ENCODE data around the gene C10orf90. TPM values are rescaled to one million over a fixed set of nuclear protein-coding genes. Genes with fewer than 3 reads are reported as not detected.

C10orf90 gene
- total and polyA plus RNA-seq, 4 donors: 0.05 to 0.25 TPM; not detected in 2

DNA sequence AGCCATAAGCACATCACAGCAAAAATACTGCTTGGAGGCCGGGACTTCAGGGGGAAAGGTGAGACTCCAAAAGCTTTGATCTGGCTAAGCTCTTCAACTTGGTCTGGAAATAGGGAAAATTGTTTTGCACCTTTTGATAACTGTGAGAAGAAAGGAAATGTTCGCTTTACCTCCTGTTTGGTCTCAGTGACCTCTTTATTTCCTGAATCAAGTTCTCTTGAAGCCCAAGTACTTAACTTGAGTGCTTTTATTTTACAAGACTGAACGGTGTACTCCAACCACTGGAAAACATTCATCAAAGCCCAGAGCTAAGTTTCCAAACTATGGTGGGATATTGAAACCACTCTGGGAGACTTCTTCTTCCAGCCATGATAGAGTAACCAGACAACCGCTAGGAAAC is 5.3 kb downstream of the C10orf90 start:
- 79% methylated on average over 4 of the region's 4 CpGs for WGBS
- H3K36me3 ChIP-seq (ENCODE audit: control insufficient read depth in 4 of 4, insufficient read depth in 3 of 4, low read depth in 1 of 4, low read length in 3 of 4): no peaks in the 10 kb centered on the region
- TF ChIP-seq, protein P1, sequence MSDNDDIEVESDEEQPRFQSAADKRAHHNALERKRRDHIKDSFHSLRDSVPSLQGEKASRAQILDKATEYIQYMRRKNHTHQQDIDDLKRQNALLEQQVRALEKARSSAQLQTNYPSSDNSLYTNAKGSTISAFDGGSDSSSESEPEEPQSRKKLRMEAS (IDR thresholded peaks at IDR 0.05): no peak
- TF ChIP-seq SP1 (IDR thresholded peaks at IDR 0.05): no peak
- no peak for TF ChIP-seq RAD21 (IDR thresholded peaks at IDR 0.05)
- TF ChIP-seq GABPA (IDR thresholded peaks at IDR 0.05 in 1 of 2, conservative IDR thresholded peaks at IDR 0.05 in 1 of 2): no peak
- TF ChIP-seq JUND (IDR thresholded peaks at IDR 0.05): no peak
- TF ChIP-seq, protein P2, sequence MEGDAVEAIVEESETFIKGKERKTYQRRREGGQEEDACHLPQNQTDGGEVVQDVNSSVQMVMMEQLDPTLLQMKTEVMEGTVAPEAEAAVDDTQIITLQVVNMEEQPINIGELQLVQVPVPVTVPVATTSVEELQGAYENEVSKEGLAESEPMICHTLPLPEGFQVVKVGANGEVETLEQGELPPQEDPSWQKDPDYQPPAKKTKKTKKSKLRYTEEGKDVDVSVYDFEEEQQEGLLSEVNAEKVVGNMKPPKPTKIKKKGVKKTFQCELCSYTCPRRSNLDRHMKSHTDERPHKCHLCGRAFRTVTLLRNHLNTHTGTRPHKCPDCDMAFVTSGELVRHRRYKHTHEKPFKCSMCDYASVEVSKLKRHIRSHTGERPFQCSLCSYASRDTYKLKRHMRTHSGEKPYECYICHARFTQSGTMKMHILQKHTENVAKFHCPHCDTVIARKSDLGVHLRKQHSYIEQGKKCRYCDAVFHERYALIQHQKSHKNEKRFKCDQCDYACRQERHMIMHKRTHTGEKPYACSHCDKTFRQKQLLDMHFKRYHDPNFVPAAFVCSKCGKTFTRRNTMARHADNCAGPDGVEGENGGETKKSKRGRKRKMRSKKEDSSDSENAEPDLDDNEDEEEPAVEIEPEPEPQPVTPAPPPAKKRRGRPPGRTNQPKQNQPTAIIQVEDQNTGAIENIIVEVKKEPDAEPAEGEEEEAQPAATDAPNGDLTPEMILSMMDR (IDR thresholded peaks at IDR 0.05; ENCODE audit: low read depth, low read length, missing input control): no peak
- TF ChIP-seq, protein P3, sequence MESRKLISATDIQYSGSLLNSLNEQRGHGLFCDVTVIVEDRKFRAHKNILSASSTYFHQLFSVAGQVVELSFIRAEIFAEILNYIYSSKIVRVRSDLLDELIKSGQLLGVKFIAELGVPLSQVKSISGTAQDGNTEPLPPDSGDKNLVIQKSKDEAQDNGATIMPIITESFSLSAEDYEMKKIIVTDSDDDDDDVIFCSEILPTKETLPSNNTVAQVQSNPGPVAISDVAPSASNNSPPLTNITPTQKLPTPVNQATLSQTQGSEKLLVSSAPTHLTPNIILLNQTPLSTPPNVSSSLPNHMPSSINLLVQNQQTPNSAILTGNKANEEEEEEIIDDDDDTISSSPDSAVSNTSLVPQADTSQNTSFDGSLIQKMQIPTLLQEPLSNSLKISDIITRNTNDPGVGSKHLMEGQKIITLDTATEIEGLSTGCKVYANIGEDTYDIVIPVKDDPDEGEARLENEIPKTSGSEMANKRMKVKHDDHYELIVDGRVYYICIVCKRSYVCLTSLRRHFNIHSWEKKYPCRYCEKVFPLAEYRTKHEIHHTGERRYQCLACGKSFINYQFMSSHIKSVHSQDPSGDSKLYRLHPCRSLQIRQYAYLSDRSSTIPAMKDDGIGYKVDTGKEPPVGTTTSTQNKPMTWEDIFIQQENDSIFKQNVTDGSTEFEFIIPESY (IDR thresholded peaks at IDR 0.05): no peak
- TF ChIP-seq, protein P4, sequence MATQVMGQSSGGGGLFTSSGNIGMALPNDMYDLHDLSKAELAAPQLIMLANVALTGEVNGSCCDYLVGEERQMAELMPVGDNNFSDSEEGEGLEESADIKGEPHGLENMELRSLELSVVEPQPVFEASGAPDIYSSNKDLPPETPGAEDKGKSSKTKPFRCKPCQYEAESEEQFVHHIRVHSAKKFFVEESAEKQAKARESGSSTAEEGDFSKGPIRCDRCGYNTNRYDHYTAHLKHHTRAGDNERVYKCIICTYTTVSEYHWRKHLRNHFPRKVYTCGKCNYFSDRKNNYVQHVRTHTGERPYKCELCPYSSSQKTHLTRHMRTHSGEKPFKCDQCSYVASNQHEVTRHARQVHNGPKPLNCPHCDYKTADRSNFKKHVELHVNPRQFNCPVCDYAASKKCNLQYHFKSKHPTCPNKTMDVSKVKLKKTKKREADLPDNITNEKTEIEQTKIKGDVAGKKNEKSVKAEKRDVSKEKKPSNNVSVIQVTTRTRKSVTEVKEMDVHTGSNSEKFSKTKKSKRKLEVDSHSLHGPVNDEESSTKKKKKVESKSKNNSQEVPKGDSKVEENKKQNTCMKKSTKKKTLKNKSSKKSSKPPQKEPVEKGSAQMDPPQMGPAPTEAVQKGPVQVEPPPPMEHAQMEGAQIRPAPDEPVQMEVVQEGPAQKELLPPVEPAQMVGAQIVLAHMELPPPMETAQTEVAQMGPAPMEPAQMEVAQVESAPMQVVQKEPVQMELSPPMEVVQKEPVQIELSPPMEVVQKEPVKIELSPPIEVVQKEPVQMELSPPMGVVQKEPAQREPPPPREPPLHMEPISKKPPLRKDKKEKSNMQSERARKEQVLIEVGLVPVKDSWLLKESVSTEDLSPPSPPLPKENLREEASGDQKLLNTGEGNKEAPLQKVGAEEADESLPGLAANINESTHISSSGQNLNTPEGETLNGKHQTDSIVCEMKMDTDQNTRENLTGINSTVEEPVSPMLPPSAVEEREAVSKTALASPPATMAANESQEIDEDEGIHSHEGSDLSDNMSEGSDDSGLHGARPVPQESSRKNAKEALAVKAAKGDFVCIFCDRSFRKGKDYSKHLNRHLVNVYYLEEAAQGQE (IDR thresholded peaks at IDR 0.05): no peak
- no peak for DNase-seq (ENCODE audit: low spot score)
- H3K9ac ChIP-seq (ENCODE audit: low read depth in 1 of 2, low read length in 2 of 2): no peak overlapping the region
- no peak overlapping the region for H3K4me3 ChIP-seq (ENCODE audit: low read depth in 1 of 3, low read length in 3 of 3)
- no peaks in the 10 kb centered on the region for H3K9me3 ChIP-seq (ENCODE audit: control insufficient read depth in 4 of 4, low read length in 3 of 4)
- no peaks in the 10 kb centered on the region for H3K27me3 ChIP-seq (ENCODE audit: control insufficient read depth in 4 of 4, insufficient read depth in 4 of 4, low read length in 3 of 4)
- H3K4me1 ChIP-seq (ENCODE audit: control insufficient read depth in 4 of 4, insufficient read depth in 4 of 4, low read length in 3 of 4): no peaks in the 10 kb centered on the region
- no peak overlapping the region for H3K27ac ChIP-seq (ENCODE audit: low read depth in 1 of 2, low read length in 2 of 2)

DNA sequence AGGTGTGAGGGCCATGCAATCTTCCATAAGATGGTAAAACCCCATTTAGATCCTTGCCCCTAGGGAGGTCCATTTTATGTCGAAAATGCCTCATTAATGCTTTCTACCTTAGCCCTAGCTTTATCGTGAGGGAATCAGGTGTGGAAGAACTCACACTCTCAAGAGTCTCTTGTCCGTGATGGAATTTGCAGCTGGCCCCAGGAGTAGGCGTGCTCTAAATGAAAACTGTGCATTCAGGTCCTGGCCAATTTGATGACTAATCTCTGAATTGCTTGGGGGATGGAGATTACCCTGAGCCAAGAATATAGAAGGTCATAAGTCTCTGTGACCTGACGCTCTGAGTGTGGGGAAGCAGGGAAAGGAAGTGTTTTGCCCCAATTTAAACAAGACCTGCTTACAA is 6.6 kb downstream of the C10orf90 start:
- Histone ChIP-seq H3K27ac (ENCODE audit: low read depth in 1 of 2, low read length in 2 of 2) (no peak overlapping the region), H3K4me3 (ENCODE audit: low read depth in 1 of 3, low read length in 3 of 3) (no peak overlapping the region), H3K4me1 (ENCODE audit: control insufficient read depth in 4 of 4, insufficient read depth in 4 of 4, low read length in 3 of 4) (no peaks in the 10 kb centered on the region), H3K27me3 (ENCODE audit: control insufficient read depth in 4 of 4, insufficient read depth in 4 of 4, low read length in 3 of 4) (no peaks in the 10 kb centered on the region), H3K36me3 (ENCODE audit: control insufficient read depth in 4 of 4, insufficient read depth in 3 of 4, low read depth in 1 of 4, low read length in 3 of 4) (no peaks in the 10 kb centered on the region), H3K9ac (ENCODE audit: low read depth in 1 of 2, low read length in 2 of 2) (no peak overlapping the region), H3K9me3 (ENCODE audit: control insufficient read depth in 4 of 4, low read length in 3 of 4) (no peaks in the 10 kb centered on the region)
- DNase-seq (ENCODE audit: low spot score): no peak
- no peak for TF ChIP-seq HNF4A (conservative IDR thresholded peaks at IDR 0.05)
- no peak for TF ChIP-seq NR2F2 (IDR thresholded peaks at IDR 0.05)
- no peak for TF ChIP-seq FOXA2 (IDR thresholded peaks at IDR 0.05)
- no peak for TF ChIP-seq HNF4G (IDR thresholded peaks at IDR 0.05)
- TF ChIP-seq, protein P3 (IDR thresholded peaks at IDR 0.05): no peak
- no peak for TF ChIP-seq GABPA (IDR thresholded peaks at IDR 0.05 in 1 of 2, conservative IDR thresholded peaks at IDR 0.05 in 1 of 2)
- no peak for TF ChIP-seq TAF1 (conservative IDR thresholded peaks at IDR 0.05)
- TF ChIP-seq RXRA (IDR thresholded peaks at IDR 0.05): no peak
- TF ChIP-seq, protein P5, sequence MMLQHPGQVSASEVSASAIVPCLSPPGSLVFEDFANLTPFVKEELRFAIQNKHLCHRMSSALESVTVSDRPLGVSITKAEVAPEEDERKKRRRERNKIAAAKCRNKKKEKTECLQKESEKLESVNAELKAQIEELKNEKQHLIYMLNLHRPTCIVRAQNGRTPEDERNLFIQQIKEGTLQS (IDR thresholded peaks at IDR 0.05): no peak
- TF ChIP-seq, protein P4 (IDR thresholded peaks at IDR 0.05): no peak
- TF ChIP-seq, protein P1 (IDR thresholded peaks at IDR 0.05): no peak
- 74% methylated on average over 5 of the region's 5 CpGs for WGBS

Measured in liver (tissue), 9 donors.